SKM-1 treated with dmso at 0.1 percent for 144 hours (cell line): ENCODE data around the gene SHISA4.

Experiments
- DNase-seq: peaks from one replicate; lab custom pipeline; 2025; ENCODE audit not compliant: unreplicated experiment; lab: John Stamatoyannopoulos, UW

Gene SHISA4

DNA sequence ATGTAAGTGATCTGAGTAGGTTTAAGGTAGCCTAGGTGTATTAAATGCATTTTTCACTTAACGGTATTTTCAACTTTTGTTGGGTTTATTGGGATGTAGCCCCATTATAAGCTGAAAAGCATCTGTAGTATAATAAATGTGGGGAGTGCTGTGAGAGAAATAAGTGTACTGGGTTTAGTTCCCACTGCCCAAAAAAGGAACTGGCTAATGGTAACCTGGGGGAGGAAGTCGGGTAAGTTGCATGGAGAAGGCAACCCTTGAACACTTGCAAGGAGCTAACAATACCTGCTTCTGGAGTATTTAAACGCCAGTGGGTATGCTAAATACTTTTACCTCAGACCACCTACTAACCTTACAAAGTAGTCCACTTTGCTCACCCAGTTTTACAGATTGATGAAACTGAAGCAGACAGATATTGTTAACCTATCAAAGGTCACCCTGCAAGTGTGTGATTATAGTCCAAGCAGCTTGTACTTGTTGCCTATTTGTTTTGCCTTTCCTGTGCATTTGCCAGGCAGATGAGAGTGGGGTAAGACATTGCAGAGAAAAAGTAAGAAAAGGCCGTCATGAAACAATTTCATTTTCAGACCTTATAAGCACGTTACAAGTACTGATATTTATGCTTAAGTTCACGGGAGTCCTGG lies 7.6 kb upstream of the SHISA4 start:
- DNase-seq = peak; percentile 79

DNA sequence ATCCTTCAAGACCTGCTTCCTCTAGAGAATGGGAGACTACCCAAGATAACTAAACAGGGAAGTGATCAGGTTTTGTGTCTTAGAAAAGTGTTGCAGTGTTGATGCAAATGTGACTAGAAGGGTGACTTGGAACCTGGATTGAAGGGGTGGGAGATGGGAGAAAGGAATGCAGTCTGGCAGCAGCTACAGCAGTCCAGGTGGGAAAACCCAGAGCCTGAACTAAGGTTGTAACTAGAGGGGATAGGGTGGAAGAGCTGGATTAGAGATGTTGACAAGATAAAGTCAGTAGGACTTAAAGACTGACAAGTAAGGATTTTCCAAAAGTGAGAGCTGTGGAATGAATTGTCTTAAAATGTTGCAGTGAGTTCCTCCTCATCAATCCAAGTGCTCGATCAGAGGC lies 7.1 kb upstream of the SHISA4 start:
- no peak for DNase-seq

DNA sequence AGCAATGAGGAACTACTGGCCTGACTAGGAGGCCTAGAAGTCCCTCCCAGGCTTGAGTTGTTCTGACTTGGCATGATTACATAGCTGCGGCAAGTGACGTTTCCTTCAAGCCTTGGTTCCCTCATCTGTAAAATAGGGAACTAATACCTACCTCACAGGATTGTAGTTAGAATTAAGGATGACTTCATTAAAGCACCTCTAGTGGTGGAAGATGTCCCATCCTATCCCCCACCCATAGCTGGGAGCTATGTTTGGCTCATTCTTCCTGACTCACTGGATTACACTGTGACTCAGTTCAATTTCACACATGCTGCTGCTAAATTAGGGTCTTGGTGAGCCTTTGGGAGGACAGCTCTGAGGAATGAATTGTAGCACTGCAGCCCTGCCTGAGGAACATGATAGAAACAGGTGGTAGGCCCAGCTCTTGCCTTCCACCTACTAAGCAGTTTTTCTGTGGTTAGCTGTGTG lies 6.0 kb upstream of the SHISA4 start:
- DNase-seq = peak; percentile 100

DNA sequence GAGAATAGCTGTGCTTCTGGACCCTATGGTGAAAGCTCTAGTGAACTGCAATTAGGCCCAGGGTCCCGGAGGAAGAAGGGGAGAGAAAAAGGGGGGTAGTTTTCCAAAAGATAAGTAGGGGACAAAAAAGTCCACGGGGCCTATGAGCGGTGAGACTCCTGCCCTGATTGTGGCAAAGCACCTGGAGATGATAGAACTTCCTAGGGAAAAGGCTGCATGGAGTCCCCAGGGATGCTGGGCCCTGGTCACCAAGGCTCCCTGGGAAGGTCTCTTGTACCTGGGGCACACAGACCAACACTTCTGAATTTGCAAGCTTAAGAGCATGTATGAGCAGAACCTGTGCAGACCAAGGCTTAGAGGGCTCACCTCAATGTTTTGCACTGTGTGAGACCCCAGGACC lies 5.4 kb upstream of the SHISA4 start:
- no peak for DNase-seq

DNA sequence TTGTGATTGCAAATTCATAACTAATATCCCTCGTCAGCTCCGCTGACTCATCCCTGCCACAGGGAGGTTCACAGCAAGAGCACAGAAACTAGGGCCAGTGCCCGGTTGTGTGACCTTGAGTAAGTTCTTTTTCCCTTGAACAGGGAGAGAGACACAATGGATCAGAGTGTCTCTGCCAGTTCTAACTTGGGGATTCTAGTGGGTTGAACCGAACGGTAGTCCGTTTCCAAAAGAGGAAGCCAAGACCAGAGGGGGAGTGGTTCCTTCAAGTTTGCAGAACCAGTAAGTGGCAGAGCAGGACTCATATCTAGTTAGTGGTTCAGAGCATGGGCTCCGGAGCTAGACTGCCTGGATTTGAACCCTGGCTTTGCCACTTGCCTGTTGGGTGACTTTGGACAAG lies 4.9 kb upstream of the SHISA4 start:
- DNase-seq = peak; percentile 92

DNA sequence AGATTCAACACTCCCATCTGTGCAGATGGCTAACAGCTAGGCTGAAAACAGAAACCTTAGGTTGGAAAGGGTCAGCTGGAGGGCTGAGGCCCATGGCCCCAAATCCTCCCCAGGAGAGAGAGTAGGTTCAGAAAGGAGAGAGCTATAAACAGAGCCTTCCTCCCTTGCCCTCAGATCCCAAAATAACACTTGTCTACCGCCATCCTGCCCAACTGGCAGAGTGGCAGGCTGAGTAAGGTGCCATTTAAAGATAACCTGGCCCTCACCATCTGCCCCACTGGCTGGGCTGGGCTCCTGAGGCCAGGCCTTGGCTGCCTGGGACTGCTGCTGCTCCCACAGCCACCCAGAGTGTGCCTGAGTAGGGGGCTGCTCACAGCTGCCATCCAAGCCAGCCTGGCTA lies 4.3 kb upstream of the SHISA4 start:
- no peak for DNase-seq

DNA sequence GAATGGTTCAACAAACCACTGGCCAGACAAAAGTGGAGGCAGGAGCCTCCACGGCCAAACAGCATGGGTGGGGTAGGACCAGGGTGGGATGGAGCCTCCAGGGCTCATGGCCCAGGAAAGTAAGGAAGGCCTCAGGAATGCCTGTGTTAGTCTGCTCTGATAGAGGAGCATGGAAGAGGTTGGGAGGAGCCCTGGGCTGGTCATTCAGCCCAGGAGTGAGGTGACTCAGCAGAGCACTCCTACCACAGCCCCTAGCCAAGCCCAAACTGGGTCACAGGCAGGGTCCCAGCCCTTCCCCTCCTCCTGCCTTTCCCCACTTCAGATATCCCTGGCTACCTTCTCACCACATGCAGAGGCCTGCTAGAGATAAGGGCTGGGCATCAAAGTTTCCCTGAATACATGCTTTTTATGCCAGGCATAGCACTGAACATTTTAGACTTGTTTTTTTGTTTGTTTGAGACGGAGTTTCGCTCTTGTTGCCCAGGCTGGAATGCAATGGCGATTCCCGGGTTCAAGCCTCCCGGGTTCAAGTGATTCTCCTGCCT lies 3.1 kb upstream of the SHISA4 start:
- no peak for DNase-seq

DNA sequence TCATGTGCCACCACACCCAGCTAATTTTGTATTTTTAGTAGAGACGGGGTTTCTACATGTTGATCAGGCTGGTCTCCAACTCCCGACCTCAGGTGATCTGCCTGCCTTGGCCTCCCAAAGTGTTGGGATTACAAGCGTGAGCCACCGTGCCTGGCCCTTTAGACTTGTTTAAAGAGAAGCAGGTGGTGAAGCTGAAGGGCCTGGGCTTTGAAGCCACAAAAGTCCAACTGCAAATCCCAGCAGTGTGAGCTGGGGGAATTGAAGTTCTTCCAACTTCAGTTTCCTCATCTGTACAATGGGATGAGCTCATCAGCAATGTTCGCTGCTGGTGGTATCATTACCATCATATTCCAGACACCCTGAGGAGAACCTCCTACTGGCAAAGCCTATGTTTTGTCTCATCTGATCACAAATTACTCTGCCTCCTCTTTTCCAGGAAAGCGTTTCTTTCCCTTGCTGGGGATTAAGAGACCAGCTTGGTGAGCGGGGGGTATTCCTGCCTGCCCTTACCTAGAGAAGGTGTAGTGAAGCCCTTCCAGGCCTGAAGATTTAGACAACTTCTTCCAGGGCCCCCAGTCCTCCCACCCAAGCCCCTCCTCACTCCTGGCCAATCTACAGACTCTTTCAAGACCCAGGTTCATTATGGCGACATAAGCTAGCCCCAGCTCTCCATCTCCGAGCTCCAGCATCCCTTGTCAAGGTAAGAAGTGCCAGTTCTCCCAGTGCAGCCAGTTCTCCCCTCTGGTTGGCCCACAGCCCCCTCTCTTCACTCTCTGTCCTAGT lies 2.4 kb upstream of the SHISA4 start:
- no peak for DNase-seq

DNA sequence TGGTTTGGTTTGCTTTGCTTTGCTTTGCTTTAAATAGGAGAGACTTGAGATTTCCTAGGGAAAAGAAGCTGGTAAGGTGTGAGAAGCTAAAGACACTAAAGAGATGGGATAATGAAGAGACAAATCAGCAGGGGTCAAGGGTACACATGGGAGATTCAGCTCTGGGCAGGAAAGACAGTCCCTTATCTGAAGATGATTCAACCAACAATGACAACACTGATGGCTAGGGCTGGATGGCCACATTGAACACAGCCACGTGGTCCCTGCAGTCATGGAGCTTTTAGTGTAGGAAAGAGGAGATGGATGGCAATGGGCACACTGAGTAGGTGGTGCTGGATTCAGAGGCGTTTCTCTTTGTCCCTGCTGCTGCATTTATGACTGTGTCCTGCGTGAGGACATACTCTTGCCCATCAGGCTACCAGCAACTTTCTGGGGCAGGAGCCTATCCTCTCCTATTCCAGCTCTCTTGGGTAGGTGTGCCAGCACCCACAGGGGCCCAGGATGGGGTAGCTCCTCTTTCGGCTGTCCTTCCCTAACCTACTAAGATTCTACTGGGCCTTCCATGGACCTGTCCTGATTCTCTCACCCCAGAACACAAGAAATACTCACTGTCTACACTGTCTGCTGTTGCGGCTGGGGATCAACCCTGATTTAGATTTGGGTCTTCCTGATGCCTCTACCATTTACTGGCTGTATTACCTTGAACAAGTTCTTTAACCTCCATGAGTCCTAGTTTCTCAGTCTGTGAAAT lies 1.4 kb upstream of the SHISA4 start:
- no peak for DNase-seq

DNA sequence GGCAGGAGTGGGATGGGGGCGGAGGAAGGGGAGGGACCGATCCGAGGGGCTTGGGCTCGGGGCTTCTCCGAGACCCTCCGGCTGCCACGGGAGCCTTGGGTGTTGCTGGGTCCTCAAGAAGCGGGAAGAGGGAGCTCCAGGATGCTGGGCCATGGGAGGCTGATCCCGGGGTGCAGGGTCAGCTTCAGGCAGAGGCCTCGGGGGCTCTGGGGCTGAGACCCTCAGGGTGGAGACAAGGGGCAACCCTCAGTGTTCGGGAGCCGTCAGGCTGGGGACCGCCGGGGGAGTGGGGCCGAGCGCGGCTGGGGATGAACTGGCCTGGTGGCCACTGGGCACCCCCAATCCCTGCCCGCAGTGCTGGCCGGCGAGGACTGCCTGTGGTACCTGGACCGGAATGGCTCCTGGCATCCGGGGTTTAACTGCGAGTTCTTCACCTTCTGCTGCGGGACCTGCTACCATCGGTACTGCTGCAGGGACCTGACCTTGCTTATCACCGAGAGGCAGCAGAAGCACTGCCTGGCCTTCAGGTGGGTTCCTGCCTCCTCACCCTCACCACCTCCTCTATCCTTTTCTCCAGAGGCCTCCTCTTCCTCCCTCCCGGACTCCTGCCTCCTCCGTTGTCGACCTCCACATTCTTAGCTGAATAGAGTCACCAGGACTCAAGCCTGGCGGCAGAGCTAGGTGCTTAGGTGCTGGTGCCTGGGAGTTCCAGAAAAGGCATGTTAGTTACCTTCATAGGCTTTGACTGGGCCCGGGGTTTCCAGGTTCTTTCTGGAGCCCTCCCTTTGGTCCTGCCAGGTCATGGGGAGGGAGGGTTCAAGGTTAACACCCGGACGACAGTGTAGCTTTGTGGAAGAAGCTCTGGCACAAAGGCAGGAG lies 631 bp downstream of the SHISA4 start:
- DNase-seq = no peak

DNA sequence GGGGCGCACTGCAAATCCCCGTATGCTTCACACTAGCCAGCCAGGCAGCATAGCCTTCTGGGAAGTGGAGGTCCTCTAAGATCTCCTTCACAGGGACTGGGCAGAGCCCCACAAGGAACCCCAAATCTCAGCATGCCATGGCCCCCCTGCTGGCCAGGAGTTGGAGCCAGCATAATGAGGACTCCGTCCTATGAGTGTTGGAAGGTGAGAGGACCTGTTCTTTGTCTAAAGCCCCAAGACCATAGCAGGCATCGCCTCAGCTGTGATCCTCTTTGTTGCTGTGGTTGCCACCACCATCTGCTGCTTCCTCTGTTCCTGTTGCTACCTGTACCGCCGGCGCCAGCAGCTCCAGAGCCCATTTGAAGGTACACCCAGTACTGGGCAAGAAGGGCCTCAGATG lies 1.5 kb downstream of the SHISA4 start:
- no peak for DNase-seq

DNA sequence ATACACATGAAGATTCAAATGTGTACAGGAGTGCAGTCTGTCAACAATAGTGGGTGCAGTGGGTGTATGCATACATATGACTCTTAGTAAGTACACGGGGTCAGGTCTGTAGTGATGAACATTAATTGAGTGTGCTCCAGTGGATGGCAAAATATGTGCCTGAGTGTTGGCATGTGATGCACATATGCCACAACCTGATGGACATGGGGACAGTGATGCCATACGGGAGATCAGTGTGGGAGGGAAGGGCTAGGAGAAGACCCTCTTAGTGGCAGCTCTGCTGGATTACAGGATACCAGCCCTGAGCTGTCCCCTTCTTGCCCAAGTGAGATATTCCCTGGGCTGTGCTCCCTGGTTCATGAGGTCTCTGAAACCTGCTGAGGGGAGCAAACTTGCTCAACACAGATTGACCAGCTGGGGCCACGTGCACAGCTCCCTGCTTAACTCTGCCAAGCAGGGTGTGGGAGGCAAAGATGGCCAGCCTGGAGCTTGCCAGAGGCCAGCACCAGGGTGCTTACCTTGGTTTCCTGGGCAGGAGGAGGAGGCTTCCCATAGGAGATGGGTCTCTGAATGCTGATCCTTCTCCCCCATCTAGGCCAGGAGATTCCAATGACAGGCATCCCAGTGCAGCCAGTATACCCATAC lies 2.2 kb downstream of the SHISA4 start:
- no peak for DNase-seq

DNA sequence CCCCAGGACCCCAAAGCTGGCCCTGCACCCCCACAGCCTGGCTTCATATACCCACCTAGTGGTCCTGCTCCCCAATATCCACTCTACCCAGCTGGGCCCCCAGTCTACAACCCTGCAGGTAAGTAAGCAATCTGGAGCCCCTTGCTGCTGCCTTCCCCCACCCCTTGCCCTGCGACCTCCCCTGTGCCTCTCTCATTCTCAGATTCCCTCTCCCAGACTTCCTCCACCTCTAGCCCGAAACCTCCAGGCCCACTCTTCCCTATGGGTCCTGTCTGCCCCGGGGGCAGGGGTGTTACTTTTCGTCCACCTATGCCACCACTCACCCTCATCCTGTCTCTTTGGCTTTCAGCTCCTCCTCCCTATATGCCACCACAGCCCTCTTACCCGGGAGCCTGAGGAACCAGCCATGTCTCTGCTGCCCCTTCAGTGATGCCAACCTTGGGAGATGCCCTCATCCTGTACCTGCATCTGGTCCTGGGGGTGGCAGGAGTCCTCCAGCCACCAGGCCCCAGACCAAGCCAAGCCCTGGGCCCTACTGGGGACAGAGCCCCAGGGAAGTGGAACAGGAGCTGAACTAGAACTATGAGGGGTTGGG lies 2.9 kb downstream of the SHISA4 start:
- no peak for DNase-seq

DNA sequence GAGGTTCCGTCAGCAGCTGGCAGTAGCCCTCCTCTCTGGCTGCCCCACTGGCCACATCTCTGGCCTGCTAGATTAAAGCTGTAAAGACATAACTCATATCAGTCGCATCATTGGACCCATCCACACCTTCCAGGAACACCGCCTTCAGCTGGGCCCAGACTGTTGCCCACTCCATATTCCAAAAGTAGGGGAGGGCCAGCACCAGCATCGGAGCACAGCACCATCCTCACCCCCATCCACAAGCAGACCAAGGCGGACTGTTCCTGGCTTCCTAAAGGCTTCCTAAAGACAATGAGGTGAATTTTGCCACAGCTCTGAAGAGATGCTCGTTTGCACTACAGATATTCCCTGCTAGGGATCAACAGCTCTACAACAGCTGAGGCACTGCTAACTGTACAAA lies 3.5 kb downstream of the SHISA4 start:
- DNase-seq = no peak

DNA sequence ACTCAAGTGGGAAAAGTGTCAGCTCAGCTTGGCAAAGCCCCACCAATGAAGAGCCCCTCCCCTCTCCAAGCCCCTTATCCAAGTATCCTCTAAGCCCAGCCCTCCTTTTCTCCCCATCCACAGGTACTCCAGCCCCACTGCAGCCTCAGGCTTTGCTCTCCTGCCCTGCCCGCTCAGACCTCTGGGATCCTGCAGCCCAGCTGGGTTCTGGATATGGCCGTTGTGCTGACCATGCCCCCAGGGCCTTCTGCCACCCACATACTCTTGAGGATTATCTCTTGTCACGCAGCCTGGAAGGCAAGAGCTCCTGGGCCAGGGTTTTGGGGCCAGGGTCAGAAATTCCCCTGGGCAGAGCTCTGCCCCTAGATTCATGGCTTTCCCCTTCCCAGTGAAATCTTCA lies 4.7 kb downstream of the SHISA4 start:
- DNase-seq = no peak

DNA sequence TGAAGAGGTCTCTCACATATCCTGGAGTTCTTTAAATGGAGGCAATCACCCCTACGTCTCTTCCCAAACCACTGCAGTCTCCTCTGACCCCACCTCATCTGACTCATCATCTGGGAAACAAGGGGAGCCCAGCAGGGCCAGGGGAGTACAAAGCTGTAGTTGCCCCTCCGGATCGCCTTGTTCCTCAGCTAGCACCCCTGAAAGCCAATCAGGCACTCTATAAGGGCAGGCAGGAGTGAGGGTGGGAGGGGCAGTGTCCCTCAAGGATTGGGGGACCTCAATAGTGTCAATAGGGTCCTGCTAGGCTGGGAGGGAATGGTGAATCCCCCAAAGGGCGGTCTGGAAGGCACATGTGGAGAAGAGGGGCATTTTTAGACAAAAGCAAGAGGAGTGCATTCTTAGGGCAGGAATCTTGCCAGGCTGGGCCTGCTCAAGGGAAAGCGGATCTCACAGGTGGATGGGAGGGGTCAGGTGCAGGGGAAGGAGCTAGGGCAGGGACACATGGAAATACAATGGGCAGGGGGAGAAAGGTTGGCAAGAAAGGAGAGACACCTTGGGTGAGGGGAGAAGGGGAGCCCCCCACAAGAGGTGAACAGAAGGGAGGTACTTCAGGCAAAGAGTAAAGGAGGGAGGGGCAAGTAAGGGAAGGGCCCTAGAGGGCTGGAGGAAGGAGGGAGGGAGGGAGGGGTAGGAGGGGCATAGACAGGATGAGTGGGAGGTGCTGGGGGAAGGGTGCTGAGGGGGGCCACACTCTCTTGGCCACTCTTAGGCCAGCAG lies 5.8 kb downstream of the SHISA4 start:
- DNase-seq = no peak

DNA sequence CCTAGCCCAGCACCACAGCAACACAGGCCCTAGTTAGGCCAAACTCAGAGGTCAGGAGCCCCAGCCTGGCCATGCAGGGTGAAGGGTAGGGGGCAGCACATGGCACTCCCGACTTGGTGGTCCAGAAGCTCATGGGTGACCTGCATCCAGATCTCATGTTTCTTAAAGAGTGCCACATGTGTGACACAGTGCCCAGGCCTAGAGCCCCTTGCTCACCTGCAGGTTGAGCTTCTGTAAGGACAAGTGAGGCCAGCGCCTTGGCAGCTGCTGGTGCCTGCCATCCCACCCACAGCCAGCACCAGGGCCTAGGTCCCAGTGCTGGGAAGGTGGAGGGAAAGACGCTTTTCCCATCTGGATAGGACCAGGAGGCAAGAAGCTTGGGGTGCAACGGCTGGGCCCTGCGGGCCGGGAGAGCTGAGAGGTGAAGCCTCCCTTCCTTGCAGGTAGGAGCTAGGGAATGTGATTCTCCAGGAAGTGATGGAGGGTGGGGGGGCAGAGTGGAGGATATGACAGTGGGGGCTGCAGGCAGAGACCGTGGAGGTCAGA lies 6.5 kb downstream of the SHISA4 start:
- no peak for DNase-seq

DNA sequence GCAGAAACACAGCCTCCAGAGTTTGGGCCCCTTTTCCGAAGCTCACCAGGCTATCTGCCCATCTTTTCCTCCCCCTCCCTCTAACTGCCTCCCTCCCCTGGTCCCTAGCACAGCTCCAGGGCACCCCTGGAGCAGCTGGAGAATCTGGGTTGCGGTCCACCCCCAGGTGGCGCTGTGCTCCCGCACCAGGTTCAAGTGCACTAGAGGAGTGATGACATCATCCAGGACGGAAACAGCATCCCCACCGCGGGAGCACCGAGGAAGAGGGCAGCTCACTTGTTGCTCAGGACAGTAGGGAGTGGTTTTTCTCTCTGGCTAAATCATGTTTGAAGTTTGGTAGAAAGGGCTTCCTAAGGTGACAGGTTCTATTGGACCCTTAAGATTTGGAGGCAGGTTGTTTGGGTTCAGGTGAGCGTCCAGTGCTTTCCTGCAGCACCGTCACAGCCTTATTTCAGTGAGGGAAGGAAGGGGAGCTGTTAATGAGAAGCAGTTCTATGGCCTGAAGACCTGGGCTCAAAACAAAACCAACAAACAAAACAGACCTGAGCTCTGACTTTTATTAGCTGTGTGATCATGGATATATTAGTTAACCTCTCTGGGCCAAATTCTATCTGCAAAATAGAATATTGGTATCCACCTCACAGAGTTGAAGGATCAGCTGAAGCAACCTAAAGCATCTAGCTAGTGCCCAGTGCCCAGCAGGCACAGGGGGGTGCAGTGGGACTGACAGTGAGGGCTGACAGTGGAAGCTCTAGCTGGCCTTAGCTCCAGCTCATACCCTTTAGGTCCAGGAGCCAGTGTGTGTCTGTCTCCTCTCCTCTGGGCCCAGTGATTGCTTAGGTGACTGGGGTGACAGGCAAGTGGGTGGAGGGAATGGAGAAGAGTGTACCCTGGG lies 7.5 kb downstream of the SHISA4 start:
- peak; percentile 90 for DNase-seq
